Sigmoid colon (tissue), 4 donors: ENCODE measurements around the gene BTNL8.
A peak's percentile ranks its signal among the peaks of the same experiment; 100 is the strongest.

Experiments
- POLR2A ChIP-seq, 2 donors: fragments of 450-650 bp; IDR thresholded peaks; one replicate each; pipeline ENCODE4 v1.6.1; 2016; ENCODE audit warnings: antibody characterized with exemption in 2 of 2, mild to moderate bottlenecking in 2 of 2, moderate library complexity in 2 of 2
- POLR2AphosphoS5 ChIP-seq, 4 donors: sonication (generic); formaldehyde crosslinking; IDR thresholded peaks; one replicate each; pipeline ENCODE4 v1.6.1; 2017; ENCODE audit warnings: antibody characterized with exemption in 4 of 4
- TF ChIP-seq, protein P1 (sequence below), 4 experiments: fragments of 450-650 bp in 3 of 4; fragments of 200-600 bp in 1 of 4; IDR thresholded peaks; one replicate each; pipeline ENCODE4 v1.5.1; 2016 to 2019; ENCODE audit warnings: antibody characterized with exemption in 4 of 4, mild to moderate bottlenecking in 3 of 4, moderate library complexity in 2 of 4

- TF ChIP-seq POLR2A (IDR thresholded peaks at IDR 0.05): no peak
- TF ChIP-seq, protein P1, sequence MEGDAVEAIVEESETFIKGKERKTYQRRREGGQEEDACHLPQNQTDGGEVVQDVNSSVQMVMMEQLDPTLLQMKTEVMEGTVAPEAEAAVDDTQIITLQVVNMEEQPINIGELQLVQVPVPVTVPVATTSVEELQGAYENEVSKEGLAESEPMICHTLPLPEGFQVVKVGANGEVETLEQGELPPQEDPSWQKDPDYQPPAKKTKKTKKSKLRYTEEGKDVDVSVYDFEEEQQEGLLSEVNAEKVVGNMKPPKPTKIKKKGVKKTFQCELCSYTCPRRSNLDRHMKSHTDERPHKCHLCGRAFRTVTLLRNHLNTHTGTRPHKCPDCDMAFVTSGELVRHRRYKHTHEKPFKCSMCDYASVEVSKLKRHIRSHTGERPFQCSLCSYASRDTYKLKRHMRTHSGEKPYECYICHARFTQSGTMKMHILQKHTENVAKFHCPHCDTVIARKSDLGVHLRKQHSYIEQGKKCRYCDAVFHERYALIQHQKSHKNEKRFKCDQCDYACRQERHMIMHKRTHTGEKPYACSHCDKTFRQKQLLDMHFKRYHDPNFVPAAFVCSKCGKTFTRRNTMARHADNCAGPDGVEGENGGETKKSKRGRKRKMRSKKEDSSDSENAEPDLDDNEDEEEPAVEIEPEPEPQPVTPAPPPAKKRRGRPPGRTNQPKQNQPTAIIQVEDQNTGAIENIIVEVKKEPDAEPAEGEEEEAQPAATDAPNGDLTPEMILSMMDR (IDR thresholded peaks at IDR 0.05): peak in 1 of 4 experiments; percentile 8
- TF ChIP-seq POLR2AphosphoS5 (IDR thresholded peaks at IDR 0.05): no peak
Measured at GRCh38 chr5:180860273-180860886, 38.6 kb upstream of the BTNL8 start.
